HG03139 (cell line): ENCODE measurements around the gene HBP1.
"Not testable (repeated sequence)": the region's sequence is repeated elsewhere in the genome, so short reads cannot be mapped to it uniquely, and the experiment has no call there.

Experiments
- ATAC-seq: cut with Tn5 transposase; IDR thresholded peaks from one replicate; pipeline ENCODE4 v1.9.1; 2021; ENCODE audit not compliant: unreplicated experiment

Gene HBP1

GRCh38 chr7:107168233-107169119, at the start of gene HBP1:
TSS of gene HBP1 (plus strand) at chr7:107169003. CDS start at chr7:107179894, 10,891 bp downstream.
- peak; percentile 91 for ATAC-seq

- ATAC-seq, result no peak
Measured at GRCh38 chr7:107119376-107120105, 49.3 kb upstream of the HBP1 start.

- ATAC-seq, result no peak
Measured at GRCh38 chr7:107122486-107122911, 46.3 kb upstream of the HBP1 start.

- no peak for ATAC-seq
Measured at GRCh38 chr7:107123392-107123791, 45.4 kb upstream of the HBP1 start.

- no peak for ATAC-seq
Measured at GRCh38 chr7:107125475-107125874, 43.3 kb upstream of the HBP1 start.

- ATAC-seq, result no peak
Measured at GRCh38 chr7:107128217-107128616, 40.6 kb upstream of the HBP1 start.

- no peak for ATAC-seq
Measured at GRCh38 chr7:107128748-107129147, 40.1 kb upstream of the HBP1 start.

GRCh38 chr7:107130487-107131220, 38.1 kb upstream of the HBP1 start:
- ATAC-seq, result no peak

GRCh38 chr7:107133396-107133795, 35.4 kb upstream of the HBP1 start:
- ATAC-seq, result no peak

- no peak for ATAC-seq
Measured at GRCh38 chr7:107138696-107139420, 29.9 kb upstream of the HBP1 start.

- not testable (repeated sequence) for ATAC-seq
Measured at GRCh38 chr7:107143875-107144274, 24.9 kb upstream of the HBP1 start.

GRCh38 chr7:107145067-107145838, 23.6 kb upstream of the HBP1 start:
- ATAC-seq, result no peak

GRCh38 chr7:107147464-107148393, 21.1 kb upstream of the HBP1 start:
- ATAC-seq, result no peak

- no peak for ATAC-seq
Measured at GRCh38 chr7:107148721-107149120, 20.1 kb upstream of the HBP1 start.

GRCh38 chr7:107149863-107150262, 18.9 kb upstream of the HBP1 start:
- ATAC-seq, result no peak

- no peak for ATAC-seq
Measured at GRCh38 chr7:107150375-107151073, 18.3 kb upstream of the HBP1 start.

GRCh38 chr7:107151538-107151937, 17.3 kb upstream of the HBP1 start:
- no peak for ATAC-seq

GRCh38 chr7:107152011-107152410, 16.8 kb upstream of the HBP1 start:
- ATAC-seq, result no peak
